ENCODE data around the gene LSS. TPM values are rescaled to one million over a fixed set of nuclear protein-coding genes. Genes with fewer than 3 reads are reported as not detected.

LSS gene
- polyA plus RNA-seq, 1 donor from 2014 or later, result 101 TPM

DNA sequence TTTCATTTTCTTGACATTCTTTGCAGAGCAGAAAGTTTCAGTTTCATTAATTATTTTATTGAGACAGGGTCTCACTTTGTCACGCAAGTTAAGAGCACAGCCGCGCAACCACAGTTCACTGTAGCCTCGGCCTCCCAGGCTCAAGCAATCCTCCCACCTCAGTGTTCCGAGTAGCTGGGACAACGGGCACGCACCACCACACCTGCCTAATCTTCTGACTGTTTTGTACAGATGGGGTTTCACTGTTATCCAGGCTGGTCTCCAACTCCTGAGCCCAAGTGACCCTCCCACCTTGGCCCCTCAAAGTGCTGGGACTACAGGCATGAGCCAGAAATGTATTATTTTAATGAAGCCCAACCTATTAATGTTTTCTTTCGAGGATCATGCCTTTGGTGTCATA, 41.3 kb downstream of the LSS start:
- TF ChIP-seq EP300 (conservative IDR thresholded peaks at IDR 0.05; ENCODE audit: poor library complexity, severe bottlenecking) (no peak), RAD21 (conservative IDR thresholded peaks at IDR 0.05) (no peak), EZH2 (IDR thresholded peaks at IDR 0.05; ENCODE audit: borderline replicate concordance, insufficient read depth, low read length, poor library complexity, severe bottlenecking) (no peak), SMC3 (conservative IDR thresholded peaks at IDR 0.05; ENCODE audit: poor library complexity) (no peak), POLR2AphosphoS5 (IDR thresholded peaks at IDR 0.05) (no peak), MXI1 (conservative IDR thresholded peaks at IDR 0.05; ENCODE audit: poor library complexity, severe bottlenecking) (no peak), TAF1 (IDR thresholded peaks at IDR 0.05; ENCODE audit: low read depth) (no peak)
- TF ChIP-seq, protein P1, sequence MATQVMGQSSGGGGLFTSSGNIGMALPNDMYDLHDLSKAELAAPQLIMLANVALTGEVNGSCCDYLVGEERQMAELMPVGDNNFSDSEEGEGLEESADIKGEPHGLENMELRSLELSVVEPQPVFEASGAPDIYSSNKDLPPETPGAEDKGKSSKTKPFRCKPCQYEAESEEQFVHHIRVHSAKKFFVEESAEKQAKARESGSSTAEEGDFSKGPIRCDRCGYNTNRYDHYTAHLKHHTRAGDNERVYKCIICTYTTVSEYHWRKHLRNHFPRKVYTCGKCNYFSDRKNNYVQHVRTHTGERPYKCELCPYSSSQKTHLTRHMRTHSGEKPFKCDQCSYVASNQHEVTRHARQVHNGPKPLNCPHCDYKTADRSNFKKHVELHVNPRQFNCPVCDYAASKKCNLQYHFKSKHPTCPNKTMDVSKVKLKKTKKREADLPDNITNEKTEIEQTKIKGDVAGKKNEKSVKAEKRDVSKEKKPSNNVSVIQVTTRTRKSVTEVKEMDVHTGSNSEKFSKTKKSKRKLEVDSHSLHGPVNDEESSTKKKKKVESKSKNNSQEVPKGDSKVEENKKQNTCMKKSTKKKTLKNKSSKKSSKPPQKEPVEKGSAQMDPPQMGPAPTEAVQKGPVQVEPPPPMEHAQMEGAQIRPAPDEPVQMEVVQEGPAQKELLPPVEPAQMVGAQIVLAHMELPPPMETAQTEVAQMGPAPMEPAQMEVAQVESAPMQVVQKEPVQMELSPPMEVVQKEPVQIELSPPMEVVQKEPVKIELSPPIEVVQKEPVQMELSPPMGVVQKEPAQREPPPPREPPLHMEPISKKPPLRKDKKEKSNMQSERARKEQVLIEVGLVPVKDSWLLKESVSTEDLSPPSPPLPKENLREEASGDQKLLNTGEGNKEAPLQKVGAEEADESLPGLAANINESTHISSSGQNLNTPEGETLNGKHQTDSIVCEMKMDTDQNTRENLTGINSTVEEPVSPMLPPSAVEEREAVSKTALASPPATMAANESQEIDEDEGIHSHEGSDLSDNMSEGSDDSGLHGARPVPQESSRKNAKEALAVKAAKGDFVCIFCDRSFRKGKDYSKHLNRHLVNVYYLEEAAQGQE (IDR thresholded peaks at IDR 0.05; ENCODE audit: borderline replicate concordance), result no peak
- TF ChIP-seq, protein P2, sequence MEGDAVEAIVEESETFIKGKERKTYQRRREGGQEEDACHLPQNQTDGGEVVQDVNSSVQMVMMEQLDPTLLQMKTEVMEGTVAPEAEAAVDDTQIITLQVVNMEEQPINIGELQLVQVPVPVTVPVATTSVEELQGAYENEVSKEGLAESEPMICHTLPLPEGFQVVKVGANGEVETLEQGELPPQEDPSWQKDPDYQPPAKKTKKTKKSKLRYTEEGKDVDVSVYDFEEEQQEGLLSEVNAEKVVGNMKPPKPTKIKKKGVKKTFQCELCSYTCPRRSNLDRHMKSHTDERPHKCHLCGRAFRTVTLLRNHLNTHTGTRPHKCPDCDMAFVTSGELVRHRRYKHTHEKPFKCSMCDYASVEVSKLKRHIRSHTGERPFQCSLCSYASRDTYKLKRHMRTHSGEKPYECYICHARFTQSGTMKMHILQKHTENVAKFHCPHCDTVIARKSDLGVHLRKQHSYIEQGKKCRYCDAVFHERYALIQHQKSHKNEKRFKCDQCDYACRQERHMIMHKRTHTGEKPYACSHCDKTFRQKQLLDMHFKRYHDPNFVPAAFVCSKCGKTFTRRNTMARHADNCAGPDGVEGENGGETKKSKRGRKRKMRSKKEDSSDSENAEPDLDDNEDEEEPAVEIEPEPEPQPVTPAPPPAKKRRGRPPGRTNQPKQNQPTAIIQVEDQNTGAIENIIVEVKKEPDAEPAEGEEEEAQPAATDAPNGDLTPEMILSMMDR (IDR thresholded peaks at IDR 0.05; ENCODE audit: poor library complexity, severe bottlenecking), result no peak
- no peak overlapping the region for H3K27ac ChIP-seq (ENCODE audit: low read length)

DNA sequence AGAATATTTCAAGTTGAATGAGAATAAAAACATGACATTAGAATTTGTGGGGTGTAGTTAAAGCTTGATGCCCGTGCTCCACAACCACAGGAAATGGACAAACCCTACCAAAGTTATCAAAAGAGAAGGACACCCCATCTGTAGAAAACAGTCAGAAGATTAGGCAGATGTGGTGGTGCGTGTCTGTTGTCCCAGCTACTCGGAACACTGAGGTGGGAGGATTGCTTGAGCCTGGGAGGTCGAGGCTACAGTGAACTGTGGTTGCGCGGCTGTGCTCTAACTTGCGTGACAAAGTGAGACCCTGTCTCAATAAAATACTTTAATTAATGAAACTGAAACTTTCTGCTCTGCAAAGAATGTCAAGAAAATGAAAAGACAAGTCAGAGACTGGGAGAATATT, 42.9 kb downstream of the LSS start:
- no peaks in the 10 kb centered on the region for H3K9me3 ChIP-seq (ENCODE audit: low read length)
- peak overlapping the region; percentile 76 for H2AFZ ChIP-seq (ENCODE audit: low read depth, low read length)
- no peaks in the 10 kb centered on the region for H3F3A ChIP-seq (ENCODE audit: insufficient read depth, low read length, poor library complexity, severe bottlenecking)
- peak overlapping the region; percentile 94 for H3K9ac ChIP-seq (ENCODE audit: low read length)
- no peaks in the 10 kb centered on the region for H3K9me2 ChIP-seq (ENCODE audit: insufficient read depth, low read length)
- no peaks in the 10 kb centered on the region for H3K36me3 ChIP-seq (ENCODE audit: insufficient read depth, low read length)
- H3K4me3 ChIP-seq (ENCODE audit: low read length), result peak overlapping the region; percentile 83
- no peaks in the 10 kb centered on the region for H3K27me3 ChIP-seq (ENCODE audit: insufficient read depth, low read depth, low read length)
- H3K4me2 ChIP-seq (ENCODE audit: low read length), result peak overlapping the region; percentile 91
- no peaks in the 10 kb centered on the region for H4K20me1 ChIP-seq (ENCODE audit: insufficient read depth)
- no peak for TF ChIP-seq SMC3 (conservative IDR thresholded peaks at IDR 0.05; ENCODE audit: poor library complexity)
- no peak for TF ChIP-seq MXI1 (conservative IDR thresholded peaks at IDR 0.05; ENCODE audit: poor library complexity, severe bottlenecking)
- no peak for TF ChIP-seq EP300 (conservative IDR thresholded peaks at IDR 0.05; ENCODE audit: poor library complexity, severe bottlenecking)
- TF ChIP-seq, protein P2 (IDR thresholded peaks at IDR 0.05; ENCODE audit: poor library complexity, severe bottlenecking), result no peak
- no peak for TF ChIP-seq RAD21 (conservative IDR thresholded peaks at IDR 0.05)
- TF ChIP-seq, protein P1 (IDR thresholded peaks at IDR 0.05; ENCODE audit: borderline replicate concordance), result no peak
- no peak for TF ChIP-seq EZH2 (IDR thresholded peaks at IDR 0.05; ENCODE audit: borderline replicate concordance, insufficient read depth, low read length, poor library complexity, severe bottlenecking)
- TF ChIP-seq POLR2AphosphoS5 (IDR thresholded peaks at IDR 0.05), result no peak
- no peak for TF ChIP-seq TAF1 (IDR thresholded peaks at IDR 0.05; ENCODE audit: low read depth)
- H3K27ac ChIP-seq (ENCODE audit: low read length), result peak overlapping the region; percentile 99
- H3K79me2 ChIP-seq (replicated peaks; ENCODE audit: insufficient read depth, low read length), result no peaks in the 10 kb centered on the region

More for the DNA sequence above, 41.3 kb downstream of the LSS start:
- no peaks in the 10 kb centered on the region for H3K9me3 ChIP-seq (ENCODE audit: low read length)
- no peak overlapping the region for H3K4me3 ChIP-seq (ENCODE audit: low read length)
- no peaks in the 10 kb centered on the region for H3F3A ChIP-seq (ENCODE audit: insufficient read depth, low read length, poor library complexity, severe bottlenecking)
- no peaks in the 10 kb centered on the region for H3K27me3 ChIP-seq (ENCODE audit: insufficient read depth, low read depth, low read length)
- H4K20me1 ChIP-seq (ENCODE audit: insufficient read depth), result no peaks in the 10 kb centered on the region
- no peaks in the 10 kb centered on the region for H3K36me3 ChIP-seq (ENCODE audit: insufficient read depth, low read length)
- no peak overlapping the region for H3K9ac ChIP-seq (ENCODE audit: low read length)
- no peaks in the 10 kb centered on the region for H3K79me2 ChIP-seq (replicated peaks; ENCODE audit: insufficient read depth, low read length)
- no peak overlapping the region for H3K4me2 ChIP-seq (ENCODE audit: low read length)
- H3K9me2 ChIP-seq (ENCODE audit: insufficient read depth, low read length), result no peaks in the 10 kb centered on the region
- no peak overlapping the region for H2AFZ ChIP-seq (ENCODE audit: low read depth, low read length)

Measured in neural cell (in vitro differentiated cells).